Stimulated activated CD8-positive, alpha-beta memory T cell treated with anti-CD3 and anti-CD28 coated beads, Interleukin-4, amount 100 ng/mL, for 1 hour (primary cell): ENCODE data around the gene DCUN1D2.

Source experiments
- DNase-seq, 2 donors: peaks; one replicate each; pipeline ENCODE4 v3.0.0-alpha.2; 2020; ENCODE audit warnings: low read depth in 2 of 2, low spot score in 1 of 2

Gene DCUN1D2

DNA sequence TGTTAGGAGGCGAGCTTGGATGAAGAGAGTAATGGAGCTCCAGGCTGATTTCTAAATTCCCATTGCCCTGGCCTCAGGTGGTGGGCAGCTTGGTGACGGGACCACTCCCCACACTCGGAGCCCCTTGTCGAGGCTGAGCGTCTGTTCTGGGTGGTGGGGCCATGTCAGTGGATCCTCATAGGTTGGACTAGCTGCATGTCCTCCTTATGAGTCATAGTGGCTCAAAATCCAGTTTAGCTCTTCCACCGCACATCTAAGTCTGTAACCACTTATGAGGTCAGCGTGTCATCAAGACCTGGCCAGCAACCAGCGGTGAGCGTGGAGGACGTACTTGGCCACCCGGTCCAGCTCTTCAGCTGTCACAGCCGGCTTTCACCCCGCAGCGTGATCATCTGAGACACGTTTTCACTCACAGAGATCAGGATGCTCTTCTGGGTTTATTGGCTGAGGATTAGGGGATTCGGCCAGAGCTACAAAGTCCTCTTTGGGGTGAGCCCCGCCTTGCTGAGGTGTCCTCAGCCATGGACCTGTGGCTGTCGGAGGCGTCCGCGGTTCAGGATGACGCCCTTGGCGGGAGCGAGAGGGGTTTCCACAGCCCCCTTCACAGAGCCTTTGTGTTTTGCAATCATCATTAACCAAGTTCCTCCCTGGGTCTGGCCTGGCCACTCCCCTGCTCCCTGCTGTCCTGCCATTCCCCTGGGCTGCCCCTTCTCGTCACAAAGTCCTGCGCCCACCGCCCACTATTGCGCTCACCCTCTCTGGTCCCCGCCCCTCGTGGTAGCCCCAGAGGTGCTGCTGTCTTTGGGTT is 79.1 kb downstream of the DCUN1D2 start:
- no peak for DNase-seq

DNA sequence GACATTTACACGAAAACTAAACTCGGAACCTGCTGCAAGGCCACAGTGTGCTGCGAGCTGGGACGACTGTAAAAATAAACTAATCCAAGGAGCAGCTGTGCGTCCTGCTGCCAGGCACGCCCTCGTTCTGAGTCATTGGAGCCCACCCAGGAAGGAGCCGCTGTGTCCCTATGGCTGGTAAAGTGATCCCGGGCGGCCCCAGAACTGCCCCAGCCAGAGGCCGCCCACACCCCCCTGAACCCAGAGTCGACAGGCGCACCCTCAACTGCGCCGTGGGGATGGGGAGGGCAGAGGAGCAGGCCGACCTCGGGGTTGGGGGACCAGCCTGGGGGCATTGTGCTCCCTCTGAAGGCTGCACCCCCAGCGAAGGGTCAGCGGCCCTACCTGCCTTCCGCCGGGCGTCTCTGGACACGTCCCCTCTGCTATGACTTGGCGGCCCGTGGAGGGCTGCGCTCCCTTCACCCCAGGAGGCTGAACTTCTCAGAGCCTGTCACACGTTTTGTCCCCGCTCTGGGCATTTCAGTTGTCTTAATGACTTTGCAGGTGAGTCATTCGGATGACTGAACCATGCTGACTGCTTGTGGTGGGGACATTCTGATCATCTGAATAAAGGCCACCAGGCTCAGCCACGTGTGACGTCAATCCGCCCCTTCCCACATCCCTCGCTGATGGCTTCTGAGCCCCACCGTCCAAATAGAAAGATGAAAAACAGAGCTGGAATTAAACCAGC is 79.9 kb downstream of the DCUN1D2 start:
- no peak for DNase-seq

DNA sequence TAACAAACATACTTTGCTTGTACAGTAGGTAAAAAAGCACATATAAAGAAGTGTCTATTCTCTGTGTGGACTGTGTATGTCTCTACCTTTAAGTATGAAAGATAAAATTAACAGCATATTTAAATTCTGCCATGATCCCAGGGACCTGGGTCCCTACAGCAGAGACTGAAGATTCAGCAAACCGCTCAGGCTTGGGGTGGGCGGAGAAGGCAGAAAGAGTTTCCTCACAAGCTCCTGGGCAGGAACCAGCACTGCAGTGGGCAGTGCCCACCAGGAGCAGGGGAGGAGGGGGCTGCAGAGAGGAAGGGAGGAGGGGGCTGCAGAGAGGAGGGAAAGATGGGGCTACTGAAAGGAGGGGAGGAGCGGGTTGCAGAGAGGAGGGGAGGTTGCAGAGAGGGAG is 81.9 kb downstream of the DCUN1D2 start:
- DNase-seq: no peak

DNA sequence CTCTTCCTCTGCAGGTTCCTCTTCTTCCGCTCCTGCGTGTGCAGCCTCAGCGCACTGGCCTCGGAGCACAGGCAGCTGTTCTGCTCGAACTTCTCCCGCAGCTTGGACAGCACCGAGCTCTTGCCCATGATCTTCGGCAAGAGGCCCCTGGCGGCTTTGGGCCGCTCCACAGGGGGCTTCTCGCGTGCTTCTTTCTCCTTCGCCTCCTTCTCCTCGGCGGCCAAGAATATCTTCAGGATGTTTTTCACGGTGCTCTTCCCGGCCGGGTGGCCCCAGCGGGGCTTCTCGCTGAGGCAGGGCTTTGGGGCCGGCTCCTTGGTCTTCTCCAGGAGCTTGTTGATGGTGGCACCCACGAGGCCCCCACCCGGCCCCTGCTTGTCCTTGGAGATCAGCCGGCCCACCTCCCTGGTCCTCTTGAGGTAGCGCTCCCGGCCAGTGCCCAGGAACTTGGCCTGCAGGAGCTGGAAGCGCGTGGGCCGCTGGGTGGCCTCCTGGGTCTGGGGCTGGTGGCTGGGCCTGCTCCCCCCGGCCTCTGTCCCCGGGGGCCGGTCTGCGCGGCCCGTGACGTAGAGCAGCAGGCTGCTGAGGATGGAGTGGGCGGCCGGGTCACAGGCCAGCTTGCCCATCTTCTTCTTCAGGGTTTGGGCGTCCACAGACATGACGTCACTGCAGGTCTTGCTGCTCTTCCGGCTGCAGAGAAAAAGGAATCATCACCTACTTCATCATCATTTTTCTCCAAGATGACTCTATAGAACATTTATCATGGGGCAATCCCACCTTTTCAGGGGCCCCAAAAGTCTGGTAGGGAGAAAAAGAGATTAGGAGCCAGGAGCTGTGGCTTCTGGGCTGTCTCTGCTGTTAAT is 82.7 kb downstream of the DCUN1D2 start:
- no peak for DNase-seq

DNA sequence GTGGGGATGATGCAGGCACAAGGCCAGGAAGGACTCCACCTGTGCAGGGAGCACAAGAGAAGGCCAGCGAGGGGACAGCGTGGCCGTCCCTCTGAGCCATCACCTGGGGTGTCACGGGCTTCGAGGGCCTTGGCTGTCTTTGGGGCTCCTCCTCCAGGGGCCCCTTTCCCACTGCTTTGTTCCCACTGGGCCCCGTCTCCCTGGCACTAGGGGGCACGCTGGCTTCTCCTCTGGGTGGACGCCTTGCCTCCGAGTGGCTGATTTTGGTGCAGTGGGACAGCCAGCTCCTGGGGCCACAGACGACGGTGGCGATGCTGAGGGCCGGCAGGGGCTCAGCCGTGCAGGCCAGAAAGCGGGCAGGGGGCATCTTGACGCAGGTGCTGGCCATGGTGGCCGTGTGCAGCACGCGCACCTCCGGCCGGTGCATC is 83.4 kb downstream of the DCUN1D2 start:
- no peak for DNase-seq

DNA sequence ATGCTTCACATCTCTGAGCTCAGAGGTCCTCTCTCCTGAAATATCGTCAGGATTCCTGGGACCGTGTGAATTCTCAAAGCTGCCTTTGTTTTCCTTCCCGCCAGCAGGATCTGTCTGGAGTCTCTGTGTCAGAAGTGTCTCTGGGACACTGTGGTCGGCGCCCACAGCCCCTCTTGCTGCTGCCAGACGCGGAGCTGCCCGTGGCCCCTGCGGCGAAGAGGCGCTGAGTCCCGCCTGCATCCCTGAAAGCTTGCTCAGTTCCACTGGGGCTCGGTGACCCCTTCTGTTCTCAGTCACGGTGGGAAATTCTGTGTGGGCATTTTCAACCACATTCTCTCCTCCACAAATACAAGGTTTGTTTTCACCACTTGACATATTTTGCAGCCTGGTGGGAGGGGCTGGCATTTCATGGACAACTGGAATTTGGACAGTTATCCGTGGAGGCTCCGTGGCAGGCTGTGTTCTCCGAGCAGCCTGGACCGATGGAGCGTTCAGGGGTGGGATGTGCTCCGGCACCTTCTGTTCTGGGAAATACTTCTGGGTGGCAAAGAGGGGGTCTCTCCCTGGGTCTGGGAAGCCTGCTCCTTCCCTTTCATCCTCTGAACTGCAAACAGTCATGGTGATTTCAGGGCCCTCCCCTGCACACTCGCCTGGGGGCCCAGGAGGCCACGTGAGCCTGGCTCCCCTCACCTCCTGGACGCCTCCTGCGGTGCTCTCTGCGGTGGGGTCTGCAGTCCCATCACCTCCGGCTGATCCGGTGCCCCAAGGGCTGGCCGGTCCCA is 84.0 kb downstream of the DCUN1D2 start:
- no peak for DNase-seq
